K562 (cell line): ENCODE data around the gene NRXN2. TPM values are rescaled to one million over a fixed set of nuclear protein-coding genes. Genes with fewer than 3 reads are reported as not detected.
A peak's percentile ranks its signal among the peaks of the same experiment; 100 is the strongest.

Experiments used
- ATF6 ChIP-seq: sonication (generic); formaldehyde crosslinking; IDR thresholded peaks from 2 replicates; pipeline ENCODE4 v1.4.0; 2020; ENCODE audit warnings: mild to moderate bottlenecking, missing genetic modification reagents
- BHLHE40 ChIP-seq: IDR thresholded peaks from 2 replicates; pipeline ENCODE4 v1.6.1; 2011; ENCODE audit warnings: low read length, improper control_type of control experiment
- COPS2 ChIP-seq: fragments of 450-650 bp; conservative IDR thresholded peaks from 2 replicates; pipeline ENCODE4 v1.6.1; 2016; ENCODE audit warnings: mild to moderate bottlenecking, moderate library complexity
- DACH1 ChIP-seq: fragments of 450-650 bp; IDR thresholded peaks from 2 replicates; pipeline ENCODE4 v1.6.1; 2018; ENCODE audit not compliant: partially characterized antibody
- NCOA2 ChIP-seq, 2 experiments: fragments of 450-650 bp; IDR thresholded peaks; 2 replicates each; pipeline ENCODE4 v1.6.1; 2018; ENCODE audit warnings: mild to moderate bottlenecking in 2 of 2, moderate library complexity in 1 of 2; ENCODE audit not compliant: partially characterized antibody in 2 of 2
- NELFE ChIP-seq: IDR thresholded peaks from 2 replicates; pipeline ENCODE4 v1.6.1; 2011; ENCODE audit warnings: mild to moderate bottlenecking; ENCODE audit not compliant: insufficient read depth, insufficient read length
- NEUROD1 ChIP-seq: fragments of 150-350 bp; IDR thresholded peaks from 2 replicates; pipeline ENCODE4 v1.6.1; 2014; ENCODE audit warnings: borderline replicate concordance, low read length, low read depth; ENCODE audit not compliant: partially characterized antibody
- NFE2L1 ChIP-seq: fragments of 450-650 bp; IDR thresholded peaks from 2 replicates; pipeline ENCODE4 v1.6.1; 2016; ENCODE audit warnings: missing genetic modification characterization, low read depth, mild to moderate bottlenecking, missing compliant biosample characterization, moderate library complexity, borderline replicate concordance
- POLR3A ChIP-seq: IDR thresholded peaks from 2 replicates; pipeline ENCODE4 v1.6.1; 2011; ENCODE audit warnings: borderline replicate concordance, mild to moderate bottlenecking, moderate library complexity; ENCODE audit not compliant: insufficient read length, insufficient read depth; ENCODE audit errors: extremely low read depth
- POLR3G ChIP-seq: IDR thresholded peaks from 2 replicates; pipeline ENCODE4 v1.6.1; 2011; ENCODE audit not compliant: insufficient read length, insufficient replicate concordance; ENCODE audit errors: extremely low read depth
- RAD51 ChIP-seq: fragments of 450-650 bp; IDR thresholded peaks from 2 replicates; pipeline ENCODE4 v1.7.1; 2016; ENCODE audit warnings: low read depth, mild to moderate bottlenecking, borderline replicate concordance
- RBM34 ChIP-seq: fragments of 200-400 bp; formaldehyde crosslinking; IDR thresholded peaks from 2 replicates; pipeline ENCODE4 v1.6.1; 2018; ENCODE audit warnings: low read length, borderline replicate concordance; ENCODE audit not compliant: insufficient read depth
- SP1 ChIP-seq: sonication (generic); formaldehyde crosslinking; IDR thresholded peaks from 2 replicates; pipeline ENCODE4 v1.8.1; 2022; ENCODE audit warnings: mild to moderate bottlenecking, missing genetic modification reagents
- STAT5B ChIP-seq: fragments of 250-450 bp; sonication (Bioruptor Pico); IDR thresholded peaks from 2 replicates; pipeline ENCODE4 v1.8.0; 2021; ENCODE audit warnings: mild to moderate bottlenecking, inconsistent platforms
- TAL1 ChIP-seq: fragments of 450-650 bp; IDR thresholded peaks from 2 replicates; pipeline ENCODE4 v1.6.1; 2016; ENCODE audit warnings: mild to moderate bottlenecking
- TRIM24 ChIP-seq, 2 experiments: fragments of 450-650 bp; IDR thresholded peaks; 2 replicates each; pipeline ENCODE4 v1.6.1; 2016
- ZBTB7A ChIP-seq: IDR thresholded peaks from 2 replicates; pipeline ENCODE4 v1.6.1; 2011; ENCODE audit warnings: low read depth, mild to moderate bottlenecking, low read length, moderate library complexity, borderline replicate concordance; ENCODE audit not compliant: control insufficient read depth
- ZNF174 ChIP-seq: fragments of 250-450 bp; sonication (Bioruptor Pico); IDR thresholded peaks from 2 replicates; pipeline ENCODE4 v1.4.0; 2020; ENCODE audit warnings: mild to moderate bottlenecking
- ZNF41 ChIP-seq: fragments of 250-450 bp; sonication (Bioruptor Pico); conservative IDR thresholded peaks from 2 replicates; pipeline ENCODE4 v1.4.0; 2020; ENCODE audit warnings: mild to moderate bottlenecking
- ZNF785 ChIP-seq: fragments of 250-450 bp; sonication (Bioruptor Pico); IDR thresholded peaks from 2 replicates; pipeline ENCODE4 v1.4.0; 2020; ENCODE audit warnings: mild to moderate bottlenecking
- polyA plus RNA-seq, 8 experiments: library from polyadenylated mRNA; depleted of rRNA in 4 of 8; stranded (reverse) in 5 of 8; unstranded in 3 of 8; fragments of >200 nt; fragmentation: Nextera tagmentation in 2 of 8; fragmentation: Illumina TruSeq in 1 of 8; extraction: Ambion mirVana in 2 of 8; extraction: Trizol in 1 of 8; gene quantifications; 2 replicates each; pipeline versions ENCODE4 v1.2.1 to v1.2.3, GENCODE V29; 2011 to 2014; ENCODE audit warnings: inconsistent platforms in 1 of 8, missing spikeins in 1 of 8
- total RNA-seq, 7 experiments: library from RNA; depleted of rRNA in 6 of 7; stranded (reverse); fragments of >200 nt in 6 of 7; fragmentation: Illumina TruSeq in 2 of 7; extraction: Trizol in 2 of 7; gene quantifications; 2 replicates each; pipeline versions ENCODE4 v1.2.1 to v1.2.3, GENCODE V29; 2011 to 2021; ENCODE audit warnings: low replicate concordance in 1 of 7
- TF ChIP-seq, protein P1 (sequence below), 2 experiments: fragments of 450-650 bp in 1 of 2; sonication (generic) in 1 of 2; formaldehyde crosslinking in 1 of 2; IDR thresholded peaks in 1 of 2; conservative IDR thresholded peaks in 1 of 2; 2 replicates each; pipeline versions ENCODE4 v1.6.1 to v1.8.1; 2016 to 2023; ENCODE audit warnings: mild to moderate bottlenecking in 2 of 2, moderate library complexity in 2 of 2, inconsistent platforms in 1 of 2, missing genetic modification reagents in 1 of 2
- TF ChIP-seq, protein P2 (sequence below): fragments of 450-650 bp; formaldehyde crosslinking; IDR thresholded peaks from 2 replicates; pipeline ENCODE4 v1.4.0; 2022; ENCODE audit warnings: mild to moderate bottlenecking, moderate library complexity
- TF ChIP-seq, protein P3 (sequence below): sonication (generic); formaldehyde crosslinking; IDR thresholded peaks from 2 replicates; pipeline ENCODE4 v1.9.0; 2022; ENCODE audit warnings: mild to moderate bottlenecking, missing genetic modification reagents

The NRXN2 gene
- total and polyA plus RNA-seq, 9 of the 15 experiments (the other 6 are each of a cell fraction or from before 2014, with no cell fraction given): 0.07 to 0.47 (median 0.15) TPM; not detected in 4

DNA sequence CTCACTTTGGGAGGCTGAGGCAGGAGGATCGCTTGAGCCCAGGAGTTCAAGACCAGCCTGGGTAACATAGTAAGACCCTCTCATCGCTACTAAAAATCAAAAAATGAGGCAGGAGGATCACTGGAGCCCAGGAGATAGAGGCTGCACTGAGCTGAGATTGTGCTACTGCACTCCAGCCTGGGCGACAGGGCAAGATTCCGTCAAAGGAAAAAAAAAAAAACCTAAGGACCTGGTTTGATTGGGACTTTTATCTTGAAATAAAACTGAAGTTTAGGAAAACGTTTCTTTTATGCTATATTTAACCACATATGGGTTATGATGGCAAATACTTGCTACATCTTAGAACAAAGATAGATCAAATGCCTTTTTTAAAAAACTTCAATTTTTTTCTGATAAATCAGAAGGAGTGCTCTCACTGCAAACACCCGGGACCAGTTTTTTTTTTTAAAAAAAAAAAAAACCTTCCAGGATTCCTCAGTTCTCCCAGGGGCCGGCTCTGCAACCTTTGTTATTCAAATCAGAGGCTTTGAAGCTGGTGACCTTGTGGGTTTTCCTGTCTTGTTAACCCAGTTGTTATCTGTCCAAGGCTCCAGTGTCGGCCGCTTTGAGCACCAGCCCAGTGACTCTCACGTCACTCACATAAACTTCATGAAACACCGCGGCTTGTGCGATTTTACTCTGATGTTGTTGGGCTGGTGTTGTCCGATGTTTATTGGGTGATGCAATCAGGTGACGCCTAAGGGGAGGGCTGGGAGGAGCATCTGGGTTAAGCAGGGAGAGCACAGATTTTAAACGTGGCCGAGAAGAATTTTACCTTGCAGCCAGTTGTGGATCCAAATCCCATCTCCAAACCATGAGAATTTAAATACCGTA, 156.7 kb downstream of the NRXN2 start (continued):
- TF ChIP-seq SP1 (CRISPR knock-in tag): no peak
- TF ChIP-seq NFE2L1 (tag): no peak
- TF ChIP-seq, protein P1, sequence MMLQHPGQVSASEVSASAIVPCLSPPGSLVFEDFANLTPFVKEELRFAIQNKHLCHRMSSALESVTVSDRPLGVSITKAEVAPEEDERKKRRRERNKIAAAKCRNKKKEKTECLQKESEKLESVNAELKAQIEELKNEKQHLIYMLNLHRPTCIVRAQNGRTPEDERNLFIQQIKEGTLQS (IDR thresholded peaks at IDR 0.05): peak; percentile 99
- TF ChIP-seq, protein P1 (CRISPR knock-in tag; conservative IDR thresholded peaks at IDR 0.05): no peak
- TF ChIP-seq NELFE: no peak
- no peak for TF ChIP-seq ATF6
- no peak for TF ChIP-seq ZNF785 (CRISPR knock-in tag)
- TF ChIP-seq NCOA2 (IDR thresholded peaks at IDR 0.05; ENCODE audit: partially characterized antibody in 2 of 2): no peak
- no peak for TF ChIP-seq COPS2
- TF ChIP-seq ZBTB7A: no peak
- TF ChIP-seq POLR3A: no peak
- TF ChIP-seq RBM34: no peak
- TF ChIP-seq TRIM24 (IDR thresholded peaks at IDR 0.05): peak in 1 of 2 experiments; percentile 44; a peak in 1 of 4 replicates
- TF ChIP-seq, protein P2, sequence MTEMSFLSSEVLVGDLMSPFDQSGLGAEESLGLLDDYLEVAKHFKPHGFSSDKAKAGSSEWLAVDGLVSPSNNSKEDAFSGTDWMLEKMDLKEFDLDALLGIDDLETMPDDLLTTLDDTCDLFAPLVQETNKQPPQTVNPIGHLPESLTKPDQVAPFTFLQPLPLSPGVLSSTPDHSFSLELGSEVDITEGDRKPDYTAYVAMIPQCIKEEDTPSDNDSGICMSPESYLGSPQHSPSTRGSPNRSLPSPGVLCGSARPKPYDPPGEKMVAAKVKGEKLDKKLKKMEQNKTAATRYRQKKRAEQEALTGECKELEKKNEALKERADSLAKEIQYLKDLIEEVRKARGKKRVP (CRISPR knock-in tag): peak; percentile 86
- TF ChIP-seq POLR3G: no peak
- TF ChIP-seq ZNF41 (CRISPR knock-in tag): no peak
- no peak; the same call in 1 of the 2 replicates for TF ChIP-seq TAL1
- peak; percentile 78 for TF ChIP-seq RAD51
- TF ChIP-seq NEUROD1: no peak
- TF ChIP-seq STAT5B (CRISPR knock-in tag): no peak
- no peak for TF ChIP-seq ZNF174 (CRISPR knock-in tag)
- TF ChIP-seq DACH1: no peak
- TF ChIP-seq BHLHE40: peak; percentile 72
- TF ChIP-seq, protein P3, sequence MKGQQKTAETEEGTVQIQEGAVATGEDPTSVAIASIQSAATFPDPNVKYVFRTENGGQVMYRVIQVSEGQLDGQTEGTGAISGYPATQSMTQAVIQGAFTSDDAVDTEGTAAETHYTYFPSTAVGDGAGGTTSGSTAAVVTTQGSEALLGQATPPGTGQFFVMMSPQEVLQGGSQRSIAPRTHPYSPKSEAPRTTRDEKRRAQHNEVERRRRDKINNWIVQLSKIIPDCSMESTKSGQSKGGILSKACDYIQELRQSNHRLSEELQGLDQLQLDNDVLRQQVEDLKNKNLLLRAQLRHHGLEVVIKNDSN: peak; percentile 89
